HG02610 (cell line): ENCODE results near the gene FGF12.

Experiments
- ATAC-seq: cut with Tn5 transposase; IDR thresholded peaks from one replicate; pipeline ENCODE4 v1.9.1; 2021; ENCODE audit warnings: mild to moderate bottlenecking, moderate library complexity; ENCODE audit not compliant: unreplicated experiment

FGF12 gene

DNA sequence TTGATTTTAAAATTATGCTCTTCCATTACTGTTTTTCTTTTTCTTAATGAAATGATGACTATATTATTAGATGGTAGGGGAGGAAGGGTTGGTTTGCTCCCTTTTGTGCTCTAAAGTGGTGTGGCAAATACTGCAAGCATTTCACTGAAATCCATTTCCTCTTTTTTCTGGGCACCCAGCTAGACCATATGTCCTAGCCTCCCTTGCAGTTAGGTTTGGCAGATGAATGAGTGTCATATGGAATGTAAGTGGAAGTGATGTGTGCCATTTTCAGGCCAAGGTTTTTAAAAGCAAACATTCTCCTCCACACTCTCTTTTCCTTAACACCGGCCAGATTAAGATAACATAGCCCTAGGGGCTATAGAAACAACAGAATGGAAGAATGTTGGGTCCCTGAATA is 363.0 kb downstream of the FGF12 start:
- no peak for ATAC-seq

DNA sequence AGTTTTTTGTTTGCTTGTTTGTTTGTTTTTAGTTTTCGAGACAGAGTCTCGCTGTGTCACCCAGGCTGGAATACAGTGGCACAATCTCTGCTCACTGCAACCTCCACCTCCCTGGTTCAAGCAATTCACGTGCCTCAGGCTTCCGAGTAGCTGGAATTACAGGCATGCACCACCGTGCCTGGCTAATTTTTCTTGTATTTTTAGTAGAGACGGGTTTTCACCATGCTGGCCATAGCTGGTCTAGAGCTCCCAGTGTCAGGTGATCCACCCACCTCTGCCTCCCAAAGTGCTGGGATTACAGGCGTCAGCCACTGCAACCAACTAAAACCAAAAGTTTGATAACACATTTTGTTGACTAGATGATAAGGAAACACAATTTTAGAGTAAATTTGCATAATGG is 372.7 kb downstream of the FGF12 start:
- no peak for ATAC-seq

DNA sequence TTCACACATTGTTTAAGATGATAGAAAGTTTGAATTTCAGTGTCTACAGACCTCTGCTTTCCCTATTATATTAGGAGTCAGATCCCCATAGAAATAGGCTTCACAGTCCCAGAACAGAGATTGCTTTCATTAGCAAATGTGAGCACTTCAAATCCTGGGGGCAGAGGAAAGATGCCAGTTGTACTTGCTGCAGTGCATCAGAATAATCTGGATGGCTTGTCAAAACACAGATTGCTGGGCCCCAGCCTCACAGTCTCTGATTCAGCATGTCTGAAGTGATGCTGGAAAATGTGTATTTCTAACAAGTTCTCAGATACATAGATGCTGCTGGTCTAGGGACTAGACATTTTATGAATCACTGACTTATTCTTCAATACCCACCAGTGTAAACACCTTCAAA is 375.2 kb downstream of the FGF12 start:
- ATAC-seq, result no peak

DNA sequence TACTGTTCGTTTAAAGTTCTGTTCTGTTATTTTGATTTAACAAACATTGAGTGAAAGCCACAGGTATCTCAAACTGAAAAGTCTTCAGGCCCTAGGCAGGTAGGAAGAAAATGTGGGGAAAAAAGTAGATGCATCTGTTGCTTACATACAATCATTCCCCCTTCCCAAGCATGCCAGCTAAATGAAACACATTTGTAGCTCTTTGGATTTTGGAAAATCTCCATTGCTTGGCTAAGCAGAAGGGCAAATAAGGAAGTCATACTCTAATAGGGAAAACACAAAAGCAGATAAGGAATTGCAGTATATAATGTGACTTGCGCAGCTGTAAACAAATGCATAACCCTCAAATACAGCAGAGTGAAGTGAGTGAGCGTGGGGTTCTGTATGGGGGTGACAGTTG is 375.9 kb downstream of the FGF12 start:
- ATAC-seq, result no peak

DNA sequence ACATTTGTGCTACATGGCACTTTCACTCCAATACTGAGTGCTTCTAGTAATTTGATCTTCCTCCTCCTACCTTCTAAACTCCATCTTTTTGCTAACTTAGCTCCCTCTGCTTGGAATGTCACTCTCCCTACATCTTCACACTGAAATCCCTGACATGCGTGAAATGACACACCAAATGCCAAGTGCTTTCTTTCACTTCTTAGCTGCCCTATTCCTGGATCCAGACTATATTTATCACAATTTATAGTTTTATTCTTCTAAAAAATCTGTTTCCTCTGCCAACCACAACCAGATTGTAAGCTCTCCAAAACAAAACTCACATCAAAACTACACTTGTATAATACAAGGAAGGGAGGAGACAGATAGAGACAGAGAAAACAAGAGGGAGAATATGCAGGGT is 387.3 kb downstream of the FGF12 start:
- no peak for ATAC-seq

DNA sequence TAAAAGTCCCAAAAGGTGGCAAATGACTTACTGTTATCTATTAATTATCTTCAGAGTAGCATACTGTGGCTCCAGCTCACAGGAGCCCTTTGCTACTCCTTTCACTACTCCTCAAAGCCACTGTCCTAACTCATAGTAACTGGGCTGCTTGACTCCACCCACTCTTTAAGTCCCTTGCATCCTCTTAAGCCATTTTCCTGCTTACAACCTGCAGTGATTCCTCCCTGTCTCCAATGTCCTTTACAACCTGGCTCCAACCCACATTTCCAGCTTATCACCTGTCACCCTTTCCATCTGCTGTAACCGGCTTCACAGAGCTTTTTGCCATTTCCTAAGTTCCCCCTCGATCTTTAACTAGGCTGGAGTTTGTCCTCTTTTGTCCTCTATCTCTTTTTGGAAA is 388.1 kb downstream of the FGF12 start:
- ATAC-seq, result no peak

DNA sequence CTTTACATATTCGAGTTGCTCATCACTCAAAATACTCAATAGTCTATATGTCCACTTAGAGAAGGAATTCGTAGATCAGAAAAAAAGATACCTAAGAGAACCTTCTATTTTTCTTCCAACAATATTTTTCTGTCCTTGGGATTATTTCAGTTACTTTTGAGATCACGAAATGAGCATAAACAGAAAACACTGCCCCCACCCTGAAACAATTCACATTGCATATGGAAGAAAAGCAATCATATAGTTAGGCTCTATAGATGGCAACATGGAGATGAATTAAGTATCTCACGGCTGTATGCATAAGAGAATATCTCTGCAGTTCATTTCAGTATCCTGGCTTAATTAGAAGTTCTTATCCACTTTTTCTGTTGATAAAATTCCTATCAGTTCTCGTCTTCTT is 391.1 kb downstream of the FGF12 start:
- ATAC-seq, result no peak

DNA sequence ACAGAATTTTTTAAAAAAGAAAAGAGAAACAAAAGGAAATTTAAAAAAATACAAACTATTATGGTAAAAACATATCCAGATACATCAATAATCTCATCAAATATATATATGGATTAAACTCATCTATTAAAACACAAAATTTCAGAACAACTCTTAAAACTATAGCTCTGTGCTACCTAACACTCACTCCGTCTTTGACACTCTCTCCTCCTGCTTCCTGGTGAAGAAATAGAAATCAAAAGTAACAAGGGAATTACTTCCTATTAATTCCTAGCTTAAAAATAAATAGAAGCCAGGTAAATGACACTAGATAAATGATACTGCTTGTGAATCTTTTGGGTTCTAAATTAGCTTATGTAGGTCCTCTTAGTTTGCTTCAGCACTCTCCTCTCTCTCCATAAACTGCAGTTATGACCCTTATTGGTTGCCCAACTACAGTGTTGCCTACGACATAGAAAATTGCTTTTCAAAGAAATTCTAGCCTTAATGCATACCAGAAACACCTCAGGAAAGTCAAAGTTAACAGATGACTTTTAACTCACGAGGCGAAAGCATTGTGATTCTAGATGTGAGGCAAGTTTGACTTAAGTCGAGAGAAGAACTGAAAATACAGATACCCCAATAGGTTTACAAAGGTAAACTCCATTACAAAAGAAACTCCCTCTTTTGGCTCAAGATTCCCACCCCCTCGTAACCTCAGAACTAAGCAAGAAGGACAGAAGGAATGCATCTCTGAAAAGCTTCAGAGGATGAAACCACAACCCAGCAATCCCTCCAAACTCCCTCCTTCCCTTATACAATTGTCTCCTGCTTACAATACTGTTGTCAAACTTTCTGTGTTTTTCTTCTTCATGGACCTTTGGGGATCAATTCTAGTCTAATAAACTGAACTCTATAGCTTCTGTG is 394.7 kb downstream of the FGF12 start:
- no peak for ATAC-seq

DNA sequence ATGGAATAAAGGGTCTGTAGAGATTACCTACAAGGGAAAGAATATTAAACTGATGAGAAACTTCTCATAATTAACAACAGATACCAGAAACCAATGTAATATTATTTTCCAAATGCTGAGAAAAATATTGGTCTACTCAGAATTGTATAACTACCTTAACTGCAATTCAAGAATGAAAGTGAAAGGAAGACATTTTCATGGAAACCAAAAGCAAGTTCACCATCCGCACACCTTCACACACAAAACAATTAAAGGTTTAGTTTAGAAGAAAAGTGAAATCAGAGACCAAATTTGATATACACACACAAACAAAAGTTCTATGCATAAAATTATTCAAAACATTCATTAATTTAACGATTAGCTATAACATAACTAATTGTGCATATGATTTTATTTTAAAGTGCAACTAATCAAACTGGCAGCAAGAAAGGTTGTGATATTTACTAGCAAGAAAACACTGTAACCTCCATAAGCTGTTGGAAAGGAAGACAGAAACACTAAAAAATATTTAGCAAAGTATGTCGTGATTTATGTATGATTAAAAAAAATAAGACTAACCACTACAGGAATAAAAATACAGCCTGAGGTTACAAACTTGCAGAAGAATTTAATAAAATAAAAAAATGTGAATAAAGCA is 395.5 kb downstream of the FGF12 start:
- ATAC-seq, result peak; percentile 78

DNA sequence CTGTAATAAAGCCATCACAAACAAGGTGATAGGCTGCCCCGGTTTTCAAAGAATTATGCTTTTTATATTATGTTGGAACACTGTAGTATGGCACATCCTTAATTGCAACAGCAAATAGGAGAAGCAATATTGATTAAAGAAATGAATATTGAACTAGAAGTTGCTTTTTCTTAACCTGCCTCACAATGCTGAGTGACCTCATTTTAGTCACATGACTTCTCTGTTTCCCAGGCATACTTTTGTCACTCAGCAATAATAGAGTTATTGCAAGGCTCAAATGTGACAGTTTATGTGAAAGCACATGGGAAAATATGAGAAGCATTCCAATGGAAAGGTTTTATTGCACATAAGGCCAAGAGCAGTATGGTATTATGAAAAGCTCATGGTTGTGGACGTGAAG is 400.7 kb downstream of the FGF12 start:
- no peak for ATAC-seq

DNA sequence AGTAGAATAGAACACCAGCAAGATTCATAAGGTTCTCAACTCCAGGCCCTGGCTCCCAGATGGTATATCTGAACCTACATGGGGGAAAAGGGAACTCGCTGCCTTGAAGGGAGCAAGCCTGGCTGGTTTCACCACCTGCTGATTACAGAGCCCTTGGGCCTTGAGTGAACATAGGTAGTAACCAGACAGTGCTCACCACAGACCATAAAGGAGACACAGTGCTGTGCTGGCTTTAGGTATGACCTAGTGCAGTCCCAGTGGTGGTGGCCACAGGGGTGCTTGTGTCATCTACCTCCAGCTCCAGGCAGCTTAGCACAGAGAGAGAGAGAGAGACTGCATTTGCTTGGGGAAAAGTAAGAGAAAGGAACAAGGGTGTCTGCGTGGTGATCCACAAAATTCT is 409.8 kb downstream of the FGF12 start:
- ATAC-seq, result no peak

DNA sequence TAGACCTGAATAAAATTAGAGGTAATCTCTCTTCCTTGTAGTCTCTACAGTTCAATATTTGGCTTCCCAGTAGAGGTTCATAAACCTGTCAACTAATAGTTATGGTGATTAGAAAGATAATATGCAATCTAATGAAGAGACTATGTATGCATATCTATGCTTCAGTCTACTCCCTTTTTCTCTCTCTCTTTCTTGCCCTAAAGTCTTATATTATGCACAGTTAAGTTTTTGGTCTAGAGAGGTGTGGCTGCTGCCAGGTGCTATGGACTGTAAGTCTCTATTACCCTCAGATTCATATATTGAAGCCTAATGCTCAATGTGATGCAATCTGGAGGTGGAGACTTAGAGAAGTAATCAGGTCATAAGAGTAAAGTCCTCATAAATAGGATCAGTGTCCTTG is 413.7 kb downstream of the FGF12 start:
- ATAC-seq, result no peak

DNA sequence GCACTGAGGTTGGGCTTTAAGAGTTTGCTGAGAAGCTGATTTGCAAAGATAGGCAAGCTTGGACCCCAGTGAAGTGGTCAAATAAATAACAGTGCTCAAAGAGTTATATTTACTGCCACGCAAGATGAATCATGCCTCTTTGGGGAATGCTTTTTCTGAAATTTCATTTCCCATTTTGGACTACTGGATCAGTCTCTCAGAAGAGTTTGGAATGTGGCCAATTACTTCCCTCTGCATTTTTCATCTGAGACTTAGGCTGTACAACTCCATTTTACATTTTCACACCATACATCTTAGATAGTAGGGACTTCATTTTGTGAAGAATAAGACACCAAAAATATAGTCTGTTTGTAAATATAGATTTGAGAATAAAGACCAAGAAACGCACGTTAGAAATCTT is 419.7 kb downstream of the FGF12 start:
- no peak for ATAC-seq

DNA sequence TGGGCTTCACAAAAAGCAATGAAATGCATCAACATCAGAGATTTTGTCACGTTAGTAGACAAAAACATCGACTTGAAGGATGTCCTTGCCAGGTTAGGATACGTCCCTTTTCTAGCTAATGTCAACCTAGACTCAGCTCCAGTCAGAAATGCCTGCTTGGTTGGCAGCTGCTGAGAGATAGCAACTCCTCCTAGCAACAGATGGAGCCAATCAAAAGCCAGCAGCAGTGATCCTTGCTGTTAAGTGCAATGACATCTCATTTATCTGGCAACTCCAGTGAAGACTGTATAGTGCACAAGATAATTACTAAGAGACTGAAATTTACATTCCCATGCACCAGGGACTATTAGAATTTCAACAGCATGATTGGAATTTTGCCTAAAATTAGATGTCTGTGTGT is 424.1 kb downstream of the FGF12 start:
- ATAC-seq, result no peak

DNA sequence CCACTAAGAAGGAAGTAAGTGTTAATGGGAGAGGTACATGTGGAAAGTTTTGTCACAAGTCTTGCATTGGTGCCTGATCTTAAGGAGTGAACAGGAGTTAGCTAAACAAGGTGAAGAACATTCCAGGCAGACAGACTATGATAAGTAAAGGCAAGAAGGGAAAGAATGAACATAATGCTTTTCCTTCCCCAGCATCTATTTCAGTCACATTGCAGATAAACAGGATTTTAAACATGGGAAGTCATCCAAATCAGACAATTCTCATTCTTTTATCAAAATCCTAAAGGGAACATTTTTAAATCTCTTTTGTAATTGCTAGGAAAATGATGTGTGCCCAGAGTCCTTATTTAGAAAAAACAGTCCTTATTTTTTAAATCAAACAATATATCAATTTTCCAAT is 424.6 kb downstream of the FGF12 start:
- ATAC-seq, result no peak

DNA sequence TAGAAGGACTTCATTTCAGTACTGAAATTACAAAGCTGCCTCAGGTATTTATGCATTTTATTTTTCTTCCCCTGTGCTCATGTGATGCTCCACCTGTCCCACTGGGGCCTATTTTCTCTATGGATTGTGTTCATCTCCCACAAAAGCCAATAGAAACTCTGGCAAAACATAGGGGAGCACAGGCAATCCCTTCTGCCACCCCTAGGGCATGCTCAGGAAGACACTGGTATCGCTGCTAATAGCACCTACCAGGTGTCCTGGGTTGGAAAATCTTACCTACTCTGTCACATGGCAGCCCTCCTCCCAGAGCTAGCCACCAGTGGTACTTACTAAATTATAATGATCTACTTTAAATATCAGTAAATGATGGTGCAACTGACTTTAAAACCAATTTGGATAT is 427.4 kb downstream of the FGF12 start:
- no peak for ATAC-seq

DNA sequence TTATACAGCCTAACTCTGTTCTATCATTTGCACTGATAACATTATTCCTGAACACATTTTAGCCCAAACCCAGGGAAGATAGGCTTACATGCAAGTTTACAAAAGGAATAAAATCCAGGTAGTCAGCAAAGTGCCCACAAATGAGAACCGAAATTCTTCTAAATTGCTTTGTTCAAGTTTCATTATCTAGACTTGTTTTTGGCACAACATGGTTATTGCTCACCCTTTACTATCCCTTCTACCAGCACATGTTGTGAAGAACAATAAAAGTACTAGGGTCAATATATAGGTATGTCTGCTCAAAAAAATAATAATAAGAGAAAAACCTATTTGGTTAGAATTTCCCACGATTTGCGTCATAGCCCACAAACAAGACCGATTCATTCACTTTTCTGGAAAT is 430.5 kb downstream of the FGF12 start:
- ATAC-seq, result no peak

DNA sequence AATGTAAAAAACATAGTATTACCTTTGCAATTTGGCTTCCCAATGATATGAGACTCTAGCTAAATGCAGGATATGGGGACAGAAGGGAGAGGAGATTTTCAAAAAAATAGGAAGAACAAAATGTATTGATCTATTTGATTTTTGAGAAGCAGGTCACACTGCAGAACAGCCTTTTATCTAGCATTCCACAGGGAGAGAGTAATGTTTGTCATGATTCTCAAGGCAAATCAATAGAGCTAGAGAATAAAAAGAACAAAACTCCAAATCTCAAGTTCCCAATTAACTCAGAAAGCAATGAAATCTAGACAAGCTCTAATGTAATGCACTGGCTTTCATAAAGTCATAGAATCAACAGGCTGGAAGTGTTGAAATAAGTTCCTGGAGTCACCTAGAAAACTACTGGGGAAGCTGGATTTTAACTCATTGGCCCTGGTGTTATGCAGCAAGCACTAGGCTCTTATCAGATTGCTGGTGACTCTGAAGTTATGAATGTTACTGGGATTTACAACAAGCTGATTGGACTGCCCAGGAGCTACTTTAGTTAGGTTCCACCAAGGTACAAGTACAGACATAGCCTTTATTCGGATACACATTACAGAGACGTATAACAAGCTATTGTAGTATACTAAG is 442.8 kb downstream of the FGF12 start:
- no peak for ATAC-seq

DNA sequence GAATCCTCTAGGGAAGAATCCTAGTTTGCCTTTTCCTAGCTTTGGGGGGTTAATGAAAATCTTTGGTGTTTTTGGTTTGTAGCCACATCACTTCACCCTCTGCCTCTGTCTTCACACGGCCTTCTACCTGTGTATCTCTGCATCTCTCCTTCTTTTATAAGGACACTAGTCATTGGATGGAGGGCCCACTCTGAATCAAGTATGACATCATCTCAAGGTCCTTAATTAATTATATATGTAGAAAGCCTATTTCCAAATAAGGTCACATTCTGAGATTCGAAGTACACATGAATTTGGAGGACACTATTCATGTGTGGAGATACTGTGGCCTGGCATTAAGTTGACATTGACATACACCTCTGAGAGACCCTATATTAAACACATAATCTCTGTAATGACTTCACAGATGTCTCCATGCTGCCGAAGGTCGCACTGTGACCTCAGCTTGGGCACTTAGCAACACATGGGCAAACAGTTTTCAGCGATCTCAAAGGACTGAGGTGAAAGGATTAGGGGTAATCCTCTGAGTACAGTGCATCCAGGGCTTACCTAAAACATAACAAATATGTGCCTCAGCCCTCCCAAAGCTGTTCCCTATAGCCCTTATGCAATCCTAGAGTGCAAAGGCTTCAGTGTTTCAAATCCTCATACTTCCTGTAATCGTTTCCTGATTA is 446.0 kb downstream of the FGF12 start:
- no peak for ATAC-seq

DNA sequence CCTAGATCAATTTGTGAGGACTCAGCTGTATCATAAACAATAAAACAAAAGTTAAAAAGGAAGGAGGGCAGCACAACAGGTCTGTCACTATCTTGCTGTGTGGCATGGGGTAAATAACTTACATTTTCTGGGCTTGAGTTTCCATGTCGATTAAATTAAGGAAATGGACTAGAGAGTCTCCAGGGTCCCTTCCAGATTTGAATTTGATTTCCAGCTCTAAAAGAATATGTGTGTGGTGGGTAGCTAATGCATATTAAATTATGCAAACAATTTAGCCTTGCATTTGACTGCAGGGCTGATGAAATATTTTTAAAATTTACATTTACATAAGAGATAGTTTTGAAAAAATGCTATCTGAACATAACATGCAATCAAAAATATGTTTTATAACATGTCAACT is 447.7 kb downstream of the FGF12 start:
- ATAC-seq, result no peak

DNA sequence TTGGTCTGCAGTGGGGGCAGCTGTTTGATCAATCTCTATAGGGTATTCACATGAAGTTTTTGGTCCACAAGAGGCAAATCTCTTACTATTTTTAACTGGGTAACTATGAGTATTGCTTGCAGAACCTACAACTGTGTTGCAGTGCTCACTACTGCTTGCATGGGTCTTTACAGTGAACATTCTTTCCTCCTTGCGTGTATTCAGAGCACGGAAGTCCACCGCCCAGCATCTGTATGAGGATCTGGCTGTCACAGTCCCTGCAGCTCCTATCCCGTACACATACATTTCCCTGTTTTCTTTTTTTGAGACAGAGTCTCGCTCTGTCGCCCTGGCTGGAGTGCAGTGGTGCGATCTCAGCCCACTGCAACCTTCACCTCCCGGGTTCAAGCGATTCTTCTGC is 449.9 kb downstream of the FGF12 start:
- no peak for ATAC-seq
